IMR-90 (cell line): ENCODE data around the gene SLC38A1. TPM values are rescaled to one million over a fixed set of nuclear protein-coding genes. Genes with fewer than 3 reads are reported as not detected.
A peak's percentile ranks its signal among the peaks of the same experiment; 100 is the strongest.

Source experiments
- ATAC-seq: fragments of 200-7000 bp; cut with Tn5 transposase; 2 replicates; pipeline ENCODE4 v1.9.1; 2020; ENCODE audit warnings: low read depth, mild to moderate bottlenecking, moderate library complexity
- BruUV-seq: library from RNA; stranded (reverse); fragments of 400-500 nt; replicated peaks from 2 replicates; lab custom pipeline; 2021; lab: Mats Ljungman, UMichigan
- CTCF ChIA-PET: fragments of 300-600 bp; formaldehyde crosslinking; extraction: SDS; loops from one replicate; lab custom pipeline; 2021; ENCODE audit warnings: antibody characterized with exemption; lab: Yijun Ruan, JAX
- POLR2A ChIA-PET: fragments of 300-600 bp; sonication (Branson Sonifier 250); formaldehyde crosslinking; loops from one replicate; lab custom pipeline; 2022; ENCODE audit warnings: antibody characterized with exemption; ENCODE audit not compliant: unreplicated experiment; lab: Charles Lee
- DNase-seq: peaks from one replicate; pipeline ENCODE4 v3.0.0; 2013
- H2AFZ ChIP-seq: replicated peaks from 2 replicates; pipeline ENCODE3; 2013; ENCODE audit warnings: low read length, mild to moderate bottlenecking; ENCODE audit not compliant: poor library complexity
- H2AK5ac ChIP-seq: 2 replicates; pipeline ENCODE4 v1.6.1; 2013; ENCODE audit warnings: low read depth, low read length, inconsistent platforms
- H2AK9ac ChIP-seq: replicated peaks from 2 replicates; pipeline ENCODE3; 2013; ENCODE audit warnings: mild to moderate bottlenecking, low read depth, low read length, moderate library complexity; ENCODE audit not compliant: poor library complexity
- H2BK120ac ChIP-seq: 2 replicates; pipeline ENCODE4 v1.6.1; 2013; ENCODE audit warnings: low read depth, low read length, inconsistent platforms
- H2BK15ac ChIP-seq: 3 replicates; pipeline ENCODE4 v1.6.1; 2013; ENCODE audit warnings: low read depth, low read length, inconsistent platforms
- H2BK20ac ChIP-seq: 2 replicates; pipeline ENCODE4 v1.6.1; 2013; ENCODE audit warnings: low read depth, mild to moderate bottlenecking, inconsistent platforms, low read length, moderate library complexity
- H2BK5ac ChIP-seq: 2 replicates; pipeline ENCODE4 v1.6.1; 2013; ENCODE audit warnings: mild to moderate bottlenecking, low read depth, low read length, inconsistent platforms; ENCODE audit not compliant: poor library complexity, severe bottlenecking
- H3K14ac ChIP-seq: replicated peaks from 2 replicates; pipeline ENCODE4 v1.6.1; 2013; ENCODE audit warnings: low read depth, low read length, inconsistent platforms
- H3K18ac ChIP-seq: 2 replicates; pipeline ENCODE4 v1.6.1; 2013; ENCODE audit warnings: low read depth, low read length, control low read depth
- H3K23ac ChIP-seq: 2 replicates; pipeline ENCODE4 v1.6.1; 2013; ENCODE audit warnings: low read depth, low read length, inconsistent platforms
- H3K27ac ChIP-seq: 2 replicates; pipeline ENCODE4 v1.5.1; 2013; ENCODE audit warnings: mild to moderate bottlenecking, control low read depth, low read length; ENCODE audit not compliant: insufficient read depth
- H3K27me3 ChIP-seq: 2 replicates; pipeline ENCODE4 v1.6.1; 2013; ENCODE audit warnings: low read length; ENCODE audit not compliant: control insufficient read depth, insufficient read depth
- H3K36me3 ChIP-seq: 2 replicates; pipeline ENCODE4 v1.6.1; 2013; ENCODE audit warnings: low read length, mixed read lengths; ENCODE audit not compliant: control insufficient read depth, insufficient read depth
- H3K4ac ChIP-seq: 2 replicates; pipeline ENCODE4 v1.6.1; 2013; ENCODE audit warnings: low read depth, low read length, inconsistent platforms
- H3K4me1 ChIP-seq: 2 replicates; pipeline ENCODE4 v1.6.1; 2013; ENCODE audit warnings: low read length, mixed read lengths; ENCODE audit not compliant: control insufficient read depth, insufficient read depth
- H3K4me2 ChIP-seq: 2 replicates; pipeline ENCODE4 v1.6.1; 2013; ENCODE audit warnings: low read depth, mild to moderate bottlenecking, control low read depth, low read length, moderate library complexity
- H3K4me3 ChIP-seq: 2 replicates; pipeline ENCODE4 v1.5.1; 2013; ENCODE audit warnings: low read depth, mild to moderate bottlenecking, control low read depth, low read length, moderate library complexity; ENCODE audit not compliant: insufficient read depth
- H3K56ac ChIP-seq: 2 replicates; pipeline ENCODE4 v1.6.1; 2013; ENCODE audit warnings: low read length, inconsistent platforms; ENCODE audit not compliant: insufficient read depth; ENCODE audit errors: extremely low read depth
- H3K79me1 ChIP-seq, 2 experiments: 2 replicates each; pipeline ENCODE4 v1.6.1; 2013; ENCODE audit warnings: low read length in 2 of 2, inconsistent platforms in 1 of 2, low read depth in 1 of 2
- H3K9ac ChIP-seq: 2 replicates; pipeline ENCODE4 v1.6.1; 2013; ENCODE audit warnings: low read depth, low read length, control low read depth
- H3K9me1 ChIP-seq: 2 replicates; pipeline ENCODE4 v1.6.1; 2013; ENCODE audit warnings: low read length, inconsistent platforms; ENCODE audit not compliant: insufficient read depth
- H3K9me3 ChIP-seq: 2 replicates; pipeline ENCODE4 v1.6.1; 2013; ENCODE audit warnings: low read length; ENCODE audit not compliant: control insufficient read depth, insufficient read depth
- H4K20me1 ChIP-seq: 2 replicates; pipeline ENCODE4 v1.6.1; 2013; ENCODE audit warnings: low read length, inconsistent platforms; ENCODE audit not compliant: insufficient read depth
- H4K5ac ChIP-seq: 2 replicates; pipeline ENCODE4 v1.6.1; 2013; ENCODE audit warnings: mild to moderate bottlenecking, low read depth, low read length, control low read depth
- H4K8ac ChIP-seq, 2 experiments: 2 replicates each; pipeline ENCODE4 v1.6.1; 2013; ENCODE audit warnings: low read depth in 2 of 2, low read length in 2 of 2, control low read depth in 1 of 2, inconsistent platforms in 1 of 2
- H4K91ac ChIP-seq: 2 replicates; pipeline ENCODE4 v1.6.1; 2013; ENCODE audit warnings: low read depth, low read length, inconsistent platforms; ENCODE audit not compliant: insufficient read depth
- BHLHE40 ChIP-seq: fragments of 150-350 bp; IDR thresholded peaks from 2 replicates; pipeline ENCODE4 v1.6.1; 2016; ENCODE audit warnings: mild to moderate bottlenecking, low read depth, low read length
- CEBPB ChIP-seq: IDR thresholded peaks from 2 replicates; pipeline ENCODE4 v1.6.1; 2012; ENCODE audit warnings: low read depth, low read length, improper control_type of control experiment
- CHD1 ChIP-seq: IDR thresholded peaks from 2 replicates; pipeline ENCODE4 v1.6.1; 2012; ENCODE audit warnings: low read depth, low read length, improper control_type of control experiment
- CTCF ChIP-seq: conservative IDR thresholded peaks from 2 replicates; pipeline ENCODE4 v1.5.1; 2012; ENCODE audit warnings: mild to moderate bottlenecking, low read depth, low read length, improper control_type of control experiment
- ELK1 ChIP-seq: fragments of 150-350 bp; IDR thresholded peaks from 2 replicates; pipeline ENCODE4 v1.6.1; 2016; ENCODE audit warnings: low read depth, mild to moderate bottlenecking, low read length, moderate library complexity, borderline replicate concordance
- FOS ChIP-seq: fragments of 150-350 bp; IDR thresholded peaks from 2 replicates; pipeline ENCODE4 v1.6.1; 2016; ENCODE audit warnings: low read depth, low read length
- MAFK ChIP-seq: IDR thresholded peaks from 2 replicates; pipeline ENCODE4 v1.6.1; 2012; ENCODE audit warnings: low read depth, low read length, improper control_type of control experiment
- MAZ ChIP-seq: IDR thresholded peaks from 2 replicates; pipeline ENCODE4 v1.6.1; 2012; ENCODE audit warnings: low read depth, mild to moderate bottlenecking, low read length, improper control_type of control experiment, moderate library complexity, borderline replicate concordance
- MXI1 ChIP-seq: IDR thresholded peaks from 2 replicates; pipeline ENCODE4 v1.6.1; 2012; ENCODE audit warnings: low read depth, mild to moderate bottlenecking, low read length, moderate library complexity, borderline replicate concordance
- NFE2L2 ChIP-seq: fragments of 150-350 bp; IDR thresholded peaks from 2 replicates; pipeline ENCODE4 v1.6.1; 2016; ENCODE audit warnings: low read depth, mild to moderate bottlenecking, low read length
- POLR2A ChIP-seq: IDR thresholded peaks from 2 replicates; pipeline ENCODE4 v1.6.1; 2012; ENCODE audit warnings: mild to moderate bottlenecking, low read depth, low read length
- RAD21 ChIP-seq: IDR thresholded peaks from 2 replicates; pipeline ENCODE4 v1.6.1; 2012; ENCODE audit warnings: low read length, improper control_type of control experiment
- RCOR1 ChIP-seq: IDR thresholded peaks from 2 replicates; pipeline ENCODE4 v1.6.1; 2012; ENCODE audit warnings: mild to moderate bottlenecking, low read length, improper control_type of control experiment; ENCODE audit not compliant: insufficient replicate concordance
- RFX5 ChIP-seq: IDR thresholded peaks from 2 replicates; pipeline ENCODE4 v1.8.0; 2012; ENCODE audit warnings: low read depth, mild to moderate bottlenecking, low read length, moderate library complexity
- SMC3 ChIP-seq: fragments of 150-350 bp; IDR thresholded peaks from 2 replicates; pipeline ENCODE4 v1.6.1; 2016; ENCODE audit warnings: low read depth, mild to moderate bottlenecking, antibody characterized with exemption, low read length, moderate library complexity
- whole genome bisulfite sequencing, 2 experiments: methylation state at CpG; one replicate each; pipeline versions ENCODE4 v1.1.5 to v1.1.7; 2013; ENCODE audit warnings: missing lambda C conversion rate in 2 of 2; ENCODE audit not compliant: insufficient read length in 1 of 2; ENCODE audit errors: extremely low coverage in 2 of 2; 5-methylcytosine and 5-hydroxymethylcytosine counted together
- dilution Hi-C: fragments of 300-500 bp; cut with HindIII; formaldehyde crosslinking; loops from one replicate; pipeline ENCODE4 v1.14.3; 2018; ENCODE audit warnings: low sequenced_read_pairs; ENCODE audit not compliant: unreplicated experiment
- in situ Hi-C: fragments of 300-500 bp; cut with MboI; formaldehyde crosslinking; loops from 3 replicates; pipeline ENCODE4 v1.14.3; 2019; ENCODE audit warnings: low sequenced_read_pairs, inconsistent platforms, mixed read lengths
- intact Hi-C: fragments of 100-400 bp; cut with micrococcal nuclease; formaldehyde crosslinking; loops from 2 replicates; pipeline ENCODE4 v1.10.0; 2022
- polyA plus RNA-seq, 3 experiments: library from polyadenylated mRNA; depleted of rRNA; stranded (reverse); fragments of >200 nt; gene quantifications; 2 replicates each; pipeline ENCODE4 v1.2.3, GENCODE V29; 2012; ENCODE audit warnings: low replicate concordance in 1 of 3
- total RNA-seq: library from RNA; depleted of rRNA; stranded (reverse); fragments of >200 nt; gene quantifications from 2 replicates; pipeline ENCODE4 v1.2.3, GENCODE V29; 2012
- TF ChIP-seq, protein P1 (sequence below): fragments of 150-350 bp; IDR thresholded peaks from 2 replicates; pipeline ENCODE4 v1.6.1; 2017; ENCODE audit warnings: mild to moderate bottlenecking, antibody characterized with exemption, low read length, low read depth

The SLC38A1 gene
- total and polyA plus RNA-seq, 2 of the 4 experiments (the other 2 are of a cell fraction): 22.8 to 61.5 TPM

DNA sequence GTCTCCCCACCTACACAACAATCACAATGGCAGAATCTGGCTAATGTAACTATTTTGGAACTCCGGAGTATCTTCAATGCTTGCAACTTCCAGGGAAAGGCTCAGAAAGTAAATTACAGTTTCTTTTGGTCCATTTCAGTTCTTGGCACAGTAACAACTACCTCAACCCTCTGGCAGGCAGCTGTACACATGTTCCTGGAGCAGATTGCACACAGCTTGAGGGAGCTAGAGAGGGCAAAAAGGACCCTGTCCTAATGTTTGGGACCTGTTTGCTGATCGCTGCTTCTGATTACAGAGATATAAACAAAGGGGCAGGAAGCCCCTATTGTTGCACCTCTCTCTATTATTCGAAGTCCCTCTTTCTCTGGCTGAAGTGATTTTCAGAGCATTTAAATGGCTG, 35.2 kb upstream of the SLC38A1 start:
- in situ Hi-C loops (no loop called here), dilution Hi-C loops (no loop called here), intact Hi-C loops (no loop called here)
- Histone ChIP-seq H3K9me3 (no peaks in the 10 kb centered on the region), H2AFZ (no peak overlapping the region), H3K18ac (no peak overlapping the region), H4K91ac (no peak overlapping the region), H2BK120ac (no peak overlapping the region), H2AK5ac (no peak overlapping the region), H4K8ac (no peak overlapping the region), H3K4me1 (no peaks in the 10 kb centered on the region), H3K9me1 (no peaks in the 10 kb centered on the region), H3K9ac (no peak overlapping the region), H3K14ac (no peak overlapping the region), H2BK15ac (no peak overlapping the region), H2BK20ac (no peak overlapping the region), H3K23ac (no peak overlapping the region), H4K5ac (no peak overlapping the region), H3K4me3 (no peak overlapping the region), H2BK5ac (no peak overlapping the region), H2AK9ac (no peak overlapping the region), H3K27me3 (no peaks in the 10 kb centered on the region), H3K79me1 (no peaks in the 10 kb centered on the region), H3K27ac (no peak overlapping the region), H3K4me2 (no peak overlapping the region), H3K4ac (no peak overlapping the region), H3K36me3 (no peaks in the 10 kb centered on the region), H3K56ac (no peak overlapping the region), H4K20me1 (no peaks in the 10 kb centered on the region)
- DNase-seq (peak; percentile 12), ATAC-seq (no peak)
- no peak for TF ChIP-seq CEBPB
- TF ChIP-seq FOS: no peak
- TF ChIP-seq NFE2L2: no peak
- no peak for TF ChIP-seq RCOR1
- no peak for TF ChIP-seq MXI1
- TF ChIP-seq, protein P1, sequence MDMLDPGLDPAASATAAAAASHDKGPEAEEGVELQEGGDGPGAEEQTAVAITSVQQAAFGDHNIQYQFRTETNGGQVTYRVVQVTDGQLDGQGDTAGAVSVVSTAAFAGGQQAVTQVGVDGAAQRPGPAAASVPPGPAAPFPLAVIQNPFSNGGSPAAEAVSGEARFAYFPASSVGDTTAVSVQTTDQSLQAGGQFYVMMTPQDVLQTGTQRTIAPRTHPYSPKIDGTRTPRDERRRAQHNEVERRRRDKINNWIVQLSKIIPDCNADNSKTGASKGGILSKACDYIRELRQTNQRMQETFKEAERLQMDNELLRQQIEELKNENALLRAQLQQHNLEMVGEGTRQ: no peak
- TF ChIP-seq BHLHE40: no peak
- no peak for TF ChIP-seq MAFK
- no peak for TF ChIP-seq ELK1
- TF ChIP-seq RFX5: no peak
- TF ChIP-seq RAD21: no peak
- no peak for TF ChIP-seq SMC3
- TF ChIP-seq MAZ: no peak
- TF ChIP-seq POLR2A: no peak
- no peak for TF ChIP-seq CTCF
- no peak for TF ChIP-seq CHD1
- POLR2A ChIA-PET: no interaction called here
- CTCF ChIA-PET: no interaction called here
- WGBS, 2 experiments: no CpG with 5 or more reads among the region's 3 CpGs
- no TSS peak for BruUV-seq
